HPDE6-E6E7 (cell line): Measurements from ENCODE around the gene DOCK3.
"Not testable (repeated sequence)": the region's sequence is repeated elsewhere in the genome, so short reads cannot be mapped to it uniquely, and the experiment has no call there.

Source experiments
- DNase-seq: peaks from one replicate; pipeline ENCODE4 v3.0.0; 2011; ENCODE audit warnings: missing footprints; ENCODE audit errors: extremely low spot score

Gene DOCK3

DNA sequence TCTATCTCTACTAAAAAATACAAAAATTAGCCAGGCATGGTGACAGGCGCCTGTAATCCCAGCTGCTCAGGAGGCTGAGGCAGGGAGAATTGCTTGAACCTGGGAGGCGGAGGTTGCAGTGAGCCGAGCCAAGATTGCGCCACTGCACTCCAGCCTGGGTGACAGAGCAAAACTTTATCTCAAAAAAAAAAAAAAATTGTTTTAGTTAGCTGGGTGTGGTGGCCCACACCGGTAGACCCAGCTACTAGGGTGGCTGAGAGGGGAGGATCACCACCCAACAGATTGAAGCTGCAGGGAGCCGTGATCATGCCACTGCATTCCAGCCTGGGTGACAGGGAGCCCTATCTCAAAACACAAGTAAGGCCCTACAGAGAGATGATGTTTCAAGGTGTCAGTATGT, 712.6 kb downstream of the DOCK3 start:
- DNase-seq = not testable (repeated sequence)

DNA sequence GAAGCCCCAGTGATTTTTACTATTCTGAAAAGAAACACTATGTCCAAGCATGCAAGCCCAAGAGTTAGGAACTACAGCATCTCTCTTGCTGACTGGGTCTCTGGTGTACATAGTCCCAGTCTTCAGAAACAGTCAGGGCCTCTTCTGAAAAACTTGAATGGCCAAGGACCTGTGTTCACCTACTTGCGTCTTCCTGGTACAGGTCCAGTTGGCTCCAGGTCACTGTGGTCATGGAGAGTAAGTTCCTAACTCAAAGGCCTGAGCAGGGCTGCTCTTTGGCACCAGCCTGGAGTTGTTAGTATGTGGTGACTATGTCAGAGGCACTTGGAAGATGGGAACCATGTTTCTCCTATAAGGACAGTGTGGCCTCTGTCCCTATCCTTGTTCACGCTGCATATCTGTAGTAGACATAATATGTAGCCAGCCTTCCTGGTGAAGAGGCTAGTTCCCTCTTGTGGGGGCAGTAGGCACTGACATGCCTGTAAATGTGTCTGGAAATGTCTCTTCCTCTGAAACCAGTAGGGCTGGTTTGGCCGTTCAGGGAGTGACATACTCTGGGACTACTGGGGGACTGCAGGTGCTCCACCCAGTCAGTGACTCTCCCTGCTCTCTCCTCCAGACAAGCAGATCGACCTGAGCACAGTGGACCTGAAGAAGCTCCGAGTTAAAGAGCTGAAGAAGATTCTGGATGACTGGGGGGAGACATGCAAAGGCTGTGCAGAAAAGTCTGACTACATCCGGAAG, 713.7 kb downstream of the DOCK3 start:
- DNase-seq = peak; percentile 28

DNA sequence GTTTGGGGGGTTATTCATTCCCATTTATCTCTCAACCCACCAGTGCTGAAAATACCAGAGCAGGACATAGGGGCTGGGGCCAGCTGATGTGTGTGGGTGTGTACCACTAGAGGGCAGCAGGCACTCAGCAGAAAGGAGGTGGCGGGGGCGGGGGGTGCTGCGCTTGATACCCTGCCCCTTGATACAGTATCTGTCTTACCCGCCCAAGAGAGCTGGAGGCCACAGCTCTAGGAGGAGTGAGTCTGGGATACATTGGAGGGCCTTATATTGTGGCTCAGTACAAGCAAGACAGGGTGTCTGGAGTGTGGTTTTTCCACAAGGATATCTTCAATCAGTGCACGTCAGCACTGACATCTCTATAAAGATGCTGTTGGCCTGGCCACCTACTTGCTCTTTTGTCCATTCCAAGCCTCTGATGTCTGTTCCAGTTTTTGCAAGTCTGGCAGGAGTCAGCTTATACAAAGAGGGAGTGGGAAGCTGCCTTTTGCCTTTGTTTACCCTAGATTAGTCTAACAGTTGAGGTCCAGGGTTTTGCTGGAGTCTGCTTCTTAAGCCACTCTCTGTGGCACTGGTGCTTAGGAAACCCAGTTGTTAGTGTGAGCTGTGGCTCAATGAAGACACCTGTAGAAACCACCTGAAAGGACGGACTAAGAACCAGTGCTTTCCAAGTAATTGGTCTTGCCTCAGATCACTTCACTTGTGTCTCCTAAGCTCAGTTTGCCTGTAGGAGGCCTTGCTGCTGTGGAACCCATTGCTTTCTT, 714.9 kb downstream of the DOCK3 start:
- DNase-seq = peak; percentile 10

DNA sequence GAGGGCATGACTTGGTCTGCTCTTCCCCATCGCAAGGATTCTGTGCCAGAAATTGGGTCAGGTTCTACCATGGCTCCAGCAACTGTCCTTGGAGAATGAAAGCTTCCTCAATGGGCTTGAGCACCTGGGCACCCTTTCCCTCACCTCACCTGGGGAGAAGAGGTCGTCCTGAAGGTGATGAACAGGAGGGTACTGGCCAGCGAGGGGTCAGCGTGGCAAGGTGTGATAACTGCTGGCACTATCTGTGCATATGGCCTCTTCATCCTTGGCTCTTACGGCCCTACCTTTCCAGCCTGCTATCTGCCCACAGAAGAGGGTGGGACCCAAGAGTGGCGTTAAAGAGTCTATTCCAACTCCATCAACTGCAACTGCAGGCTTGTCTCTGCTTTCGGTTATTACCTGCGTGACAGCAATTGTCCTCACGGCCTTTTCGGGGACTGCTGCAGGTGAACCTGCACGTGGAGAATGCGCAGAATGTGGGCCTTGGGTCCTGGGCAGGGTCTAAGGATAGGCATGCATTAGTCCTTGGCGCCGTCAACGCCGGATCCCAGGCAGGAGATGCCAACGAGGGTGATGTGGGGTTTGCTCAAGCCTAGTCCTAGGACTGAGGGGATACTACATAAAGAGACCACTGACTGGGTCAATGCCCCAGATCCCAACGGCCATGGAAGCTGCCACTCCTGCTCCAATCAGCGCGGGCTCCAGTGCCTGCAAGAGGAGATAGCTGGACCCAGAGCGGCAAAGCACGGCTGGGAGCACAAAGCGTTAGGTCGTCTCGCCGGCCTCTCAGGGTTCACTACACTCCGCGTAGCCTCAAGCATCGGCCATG, 715.7 kb downstream of the DOCK3 start:
- no peak for DNase-seq

DNA sequence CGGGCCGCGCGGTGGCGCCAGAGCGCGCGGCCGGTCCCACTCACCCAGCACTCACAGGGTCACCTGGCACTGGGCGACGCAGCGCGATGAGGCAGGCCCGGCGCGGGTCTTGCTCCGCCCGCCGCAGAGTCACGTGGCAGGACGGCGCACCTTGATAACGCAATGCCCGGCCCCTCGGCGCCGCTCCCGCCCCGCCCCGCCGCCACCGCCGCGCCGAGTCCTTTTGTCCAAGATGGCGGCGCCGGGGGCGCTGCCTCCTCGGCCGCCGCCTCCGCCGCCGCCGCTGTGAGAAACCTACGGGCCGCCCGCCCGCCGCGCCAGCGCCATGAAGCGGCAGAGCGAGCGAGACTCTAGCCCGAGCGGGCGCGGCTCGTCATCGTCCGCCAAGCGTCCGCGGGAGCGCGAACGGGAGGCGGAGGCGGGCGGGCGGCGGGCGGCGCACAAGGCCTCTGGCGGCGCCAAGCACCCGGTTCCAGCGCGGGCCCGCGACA, 716.4 kb downstream of the DOCK3 start, which contains the start of gene RBM15B:
Gene RBM15B (plus strand): TSS at position 211 of the 491 bp plus-strand sequence. CDS start 115 bp downstream, at position 326.
- DNase-seq = peak; percentile 57

DNA sequence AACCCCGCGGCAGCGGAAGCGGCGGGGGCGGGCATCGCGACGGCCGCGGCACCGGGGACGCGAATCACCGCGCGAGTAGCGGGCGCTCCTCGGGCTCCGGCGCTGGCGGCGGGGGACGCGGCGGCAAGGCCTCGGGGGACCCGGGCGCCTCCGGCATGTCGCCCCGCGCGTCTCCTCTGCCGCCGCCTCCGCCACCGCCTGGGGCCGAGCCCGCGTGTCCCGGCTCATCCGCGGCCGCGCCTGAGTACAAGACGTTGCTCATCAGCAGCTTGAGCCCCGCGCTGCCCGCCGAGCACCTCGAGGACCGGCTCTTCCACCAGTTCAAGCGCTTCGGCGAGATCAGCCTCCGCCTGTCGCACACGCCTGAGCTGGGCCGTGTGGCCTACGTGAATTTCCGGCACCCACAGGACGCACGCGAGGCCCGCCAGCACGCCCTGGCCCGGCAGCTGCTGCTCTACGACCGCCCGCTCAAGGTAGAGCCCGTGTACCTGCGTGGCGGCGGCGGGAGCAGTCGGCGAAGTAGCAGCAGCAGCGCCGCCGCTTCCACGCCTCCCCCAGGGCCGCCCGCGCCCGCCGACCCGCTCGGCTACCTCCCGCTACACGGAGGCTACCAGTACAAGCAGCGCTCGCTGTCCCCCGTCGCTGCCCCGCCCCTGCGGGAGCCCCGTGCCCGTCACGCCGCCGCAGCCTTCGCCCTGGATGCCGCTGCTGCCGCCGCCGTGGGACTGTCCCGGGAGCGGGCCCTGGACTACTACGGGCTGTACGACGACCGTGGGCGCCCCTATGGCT, 717.0 kb downstream of the DOCK3 start:
- DNase-seq = no peak

DNA sequence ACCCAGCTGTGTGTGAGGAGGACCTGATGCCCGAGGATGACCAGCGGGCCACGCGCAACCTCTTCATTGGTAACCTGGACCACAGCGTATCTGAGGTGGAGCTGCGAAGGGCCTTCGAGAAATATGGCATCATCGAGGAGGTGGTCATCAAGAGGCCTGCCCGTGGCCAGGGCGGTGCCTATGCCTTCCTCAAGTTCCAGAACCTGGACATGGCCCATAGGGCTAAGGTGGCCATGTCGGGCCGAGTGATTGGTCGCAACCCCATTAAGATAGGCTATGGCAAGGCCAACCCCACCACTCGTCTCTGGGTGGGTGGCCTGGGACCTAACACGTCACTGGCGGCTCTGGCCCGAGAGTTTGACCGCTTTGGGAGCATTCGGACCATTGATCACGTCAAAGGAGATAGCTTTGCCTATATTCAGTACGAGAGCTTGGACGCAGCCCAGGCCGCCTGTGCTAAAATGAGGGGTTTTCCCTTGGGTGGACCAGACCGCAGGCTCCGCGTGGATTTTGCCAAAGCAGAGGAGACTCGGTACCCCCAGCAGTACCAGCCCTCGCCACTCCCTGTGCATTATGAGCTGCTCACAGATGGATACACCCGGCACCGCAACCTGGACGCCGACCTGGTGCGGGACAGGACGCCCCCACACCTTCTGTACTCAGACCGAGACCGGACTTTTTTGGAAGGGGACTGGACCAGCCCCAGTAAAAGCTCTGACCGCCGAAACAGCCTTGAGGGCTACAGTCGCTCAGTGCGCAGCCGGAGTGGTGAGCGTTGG, 717.8 kb downstream of the DOCK3 start:
- DNase-seq = no peak

DNA sequence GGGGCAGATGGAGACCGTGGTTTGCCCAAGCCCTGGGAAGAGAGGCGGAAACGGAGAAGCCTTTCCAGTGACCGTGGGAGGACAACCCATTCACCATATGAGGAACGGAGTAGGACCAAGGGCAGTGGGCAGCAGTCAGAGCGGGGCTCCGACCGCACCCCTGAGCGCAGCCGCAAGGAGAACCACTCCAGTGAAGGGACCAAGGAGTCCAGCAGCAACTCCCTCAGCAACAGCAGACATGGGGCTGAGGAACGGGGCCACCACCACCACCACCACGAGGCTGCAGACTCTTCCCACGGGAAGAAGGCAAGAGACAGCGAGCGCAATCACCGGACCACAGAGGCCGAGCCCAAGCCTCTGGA, 718.4 kb downstream of the DOCK3 start:
- no peak for DNase-seq

DNA sequence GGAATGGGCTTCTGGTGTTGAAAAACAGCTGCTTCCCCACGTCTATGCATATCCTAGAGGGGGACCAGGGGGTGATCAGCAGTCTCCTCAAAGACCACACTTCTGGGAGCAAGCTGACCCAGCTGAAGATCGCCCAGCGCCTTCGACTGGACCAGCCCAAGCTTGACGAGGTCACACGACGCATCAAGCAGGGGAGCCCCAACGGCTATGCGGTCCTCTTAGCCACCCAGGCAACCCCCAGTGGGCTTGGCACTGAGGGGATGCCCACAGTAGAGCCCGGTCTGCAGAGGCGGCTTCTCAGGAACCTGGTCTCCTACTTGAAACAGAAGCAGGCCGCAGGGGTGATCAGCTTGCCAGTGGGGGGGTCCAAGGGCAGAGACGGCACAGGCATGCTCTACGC, 718.8 kb downstream of the DOCK3 start:
- no peak for DNase-seq

DNA sequence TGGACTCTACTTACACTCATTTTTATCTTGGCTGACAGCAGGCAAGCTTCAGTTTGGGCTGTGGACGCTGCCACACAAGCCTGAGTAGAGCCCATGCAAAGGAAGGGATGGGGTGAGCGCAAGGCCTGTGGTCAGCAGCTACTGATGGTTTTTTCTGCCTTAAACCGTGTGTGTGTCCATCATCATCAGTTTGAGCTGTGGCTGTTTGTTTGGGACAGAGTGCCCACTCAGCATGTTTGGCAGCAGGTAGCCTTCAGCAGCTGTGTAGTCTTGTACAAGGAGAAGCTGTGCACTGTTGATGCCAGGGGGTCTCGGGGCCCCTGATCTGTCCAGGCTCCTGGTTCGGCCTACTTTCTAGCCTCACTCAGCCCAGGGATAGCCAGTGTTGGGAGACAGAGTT, 719.8 kb downstream of the DOCK3 start:
- DNase-seq = no peak

DNA sequence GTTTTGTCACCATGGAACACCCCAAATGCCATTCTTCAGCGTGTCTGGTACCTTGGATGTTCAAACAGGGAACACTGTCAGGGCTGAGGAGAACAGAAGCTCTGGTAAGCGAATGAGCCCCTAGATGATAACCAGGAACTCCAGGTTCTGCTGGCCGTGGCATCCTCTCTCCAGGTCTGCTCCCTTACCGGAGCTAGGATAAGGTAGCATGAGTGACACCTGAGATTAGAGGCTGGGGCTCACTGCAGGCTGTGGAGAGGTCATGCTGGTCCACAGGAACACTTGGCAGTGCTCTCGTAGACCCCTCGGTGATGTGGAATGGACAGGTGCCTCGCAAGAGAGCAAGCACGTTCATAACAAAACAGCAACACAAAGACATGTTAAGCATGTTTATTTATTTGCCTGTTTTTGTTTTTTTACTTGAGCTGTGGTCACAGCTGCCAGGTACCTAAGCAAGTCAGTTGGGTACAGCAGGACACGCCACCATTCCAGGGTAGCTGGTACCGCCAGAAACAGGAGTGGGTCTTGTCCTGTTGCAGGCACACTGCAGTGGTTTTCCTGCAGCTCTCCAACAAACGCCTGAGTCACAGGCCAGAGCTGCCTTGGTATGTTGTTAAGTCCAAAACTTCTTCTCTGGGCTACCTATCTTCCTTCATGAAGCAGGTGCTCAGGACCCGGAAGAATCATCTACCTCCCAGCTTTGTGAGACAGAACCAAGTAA, 720.9 kb downstream of the DOCK3 start:
- no peak for DNase-seq

DNA sequence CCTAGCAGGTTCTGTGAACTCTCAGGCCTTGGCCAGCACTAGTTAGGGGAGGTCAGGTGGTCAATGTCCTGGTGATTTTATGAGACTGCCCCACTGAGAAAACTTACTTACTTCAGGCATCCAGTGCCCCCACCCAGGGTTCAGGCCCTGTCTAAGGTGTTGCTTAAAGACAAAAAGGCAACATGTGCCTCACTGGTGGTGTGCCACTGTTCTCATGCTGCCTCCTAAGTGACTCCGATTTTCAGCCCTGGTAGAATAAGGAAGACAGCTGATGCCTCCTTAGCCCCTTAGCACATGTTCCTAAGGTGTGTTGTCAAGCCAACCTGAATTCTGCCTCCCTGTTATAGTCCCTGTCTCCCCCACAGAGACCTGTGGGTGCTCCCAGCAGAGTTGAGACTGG, 721.7 kb downstream of the DOCK3 start:
- no peak for DNase-seq

DNA sequence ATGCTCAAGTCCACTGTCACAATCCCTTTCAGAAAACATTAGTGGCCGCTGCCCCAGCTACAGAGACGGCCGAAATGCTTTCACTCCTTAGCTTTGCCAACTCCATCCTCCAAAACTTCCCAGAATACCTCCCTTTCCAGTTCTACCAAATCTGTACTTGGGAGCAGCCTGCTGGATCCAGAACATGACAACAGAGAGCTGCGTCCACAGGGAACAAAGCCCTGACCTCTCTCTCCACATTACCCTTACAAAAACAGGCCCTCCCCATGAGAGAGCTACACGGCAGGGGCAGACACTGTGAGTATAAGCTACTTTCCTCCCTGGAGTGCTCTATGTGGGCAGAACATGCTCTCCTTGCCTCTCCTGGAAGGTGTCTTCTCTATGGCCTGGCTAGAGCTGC, 722.7 kb downstream of the DOCK3 start:
- no peak for DNase-seq

DNA sequence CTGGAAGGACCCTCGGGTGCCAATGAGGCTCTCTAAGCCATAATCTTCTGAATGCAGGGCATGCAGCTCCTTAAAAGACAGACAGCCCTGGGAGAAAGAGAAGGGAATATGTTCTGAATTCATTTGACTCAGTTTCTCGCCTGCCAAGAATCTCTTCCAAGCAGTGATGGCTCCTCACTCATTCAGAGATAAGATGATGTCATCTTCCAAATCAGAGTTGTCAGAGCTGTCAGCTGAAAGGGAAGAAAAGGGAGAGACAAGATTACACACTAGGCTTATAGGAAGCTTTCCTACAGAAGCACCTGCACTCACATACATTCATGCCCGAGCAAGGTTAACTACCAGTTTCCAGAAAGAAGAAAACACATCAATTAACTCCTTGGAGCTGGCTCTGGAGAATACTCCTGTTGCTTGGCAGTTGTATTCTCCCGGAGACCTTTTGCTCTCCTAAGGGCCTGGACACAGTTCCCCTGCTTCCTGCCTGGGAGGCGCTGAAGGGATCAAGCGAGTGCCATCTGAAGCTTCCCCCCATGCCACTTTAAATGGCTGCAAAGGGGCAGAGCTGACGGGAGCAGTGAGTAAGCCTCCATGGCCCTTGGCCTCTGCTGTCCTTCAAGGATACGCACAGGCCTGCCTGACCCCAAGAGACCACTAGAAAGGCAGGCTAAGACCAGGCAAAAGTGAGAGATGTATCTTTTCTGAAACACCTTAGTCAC, 724.0 kb downstream of the DOCK3 start:
- DNase-seq = no peak

DNA sequence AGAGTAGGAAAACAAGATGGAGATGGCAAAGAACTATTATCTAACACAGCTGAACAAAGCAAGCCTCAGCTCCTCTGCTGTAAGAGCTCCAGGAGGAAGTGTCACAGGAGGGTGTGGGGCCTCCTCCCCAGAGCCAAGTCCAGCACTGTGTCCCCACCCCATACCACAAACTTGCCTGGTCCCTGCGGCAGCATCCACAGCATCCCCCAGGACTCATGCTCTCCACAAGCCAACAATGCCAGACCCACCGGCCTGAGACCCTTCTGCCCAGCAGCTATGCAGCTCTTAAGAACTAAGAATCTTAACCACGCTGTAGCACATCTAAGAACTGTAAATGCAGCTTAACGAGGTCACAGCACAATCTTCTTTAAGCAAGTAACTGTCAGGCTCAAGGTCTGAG, 725.4 kb downstream of the DOCK3 start:
- no peak for DNase-seq

DNA sequence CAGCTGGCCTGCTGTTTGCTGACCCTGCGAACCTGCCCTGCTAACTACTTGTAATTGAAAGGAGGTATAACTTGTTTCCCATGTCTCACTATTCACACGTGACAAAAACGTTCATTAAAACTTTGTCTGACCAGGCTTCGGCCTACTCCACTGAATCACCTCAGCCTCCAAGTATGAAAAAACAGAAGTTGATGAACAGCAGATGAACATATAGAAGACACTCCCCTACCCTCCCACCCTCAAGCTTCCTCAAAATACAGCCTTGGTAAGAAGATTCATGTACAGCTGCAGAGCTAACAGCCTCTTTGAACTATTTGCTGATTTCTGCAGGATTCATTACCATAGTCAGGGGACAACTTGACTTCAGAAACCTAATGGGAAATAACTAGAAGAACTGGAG, 727.0 kb downstream of the DOCK3 start:
- DNase-seq = no peak

DNA sequence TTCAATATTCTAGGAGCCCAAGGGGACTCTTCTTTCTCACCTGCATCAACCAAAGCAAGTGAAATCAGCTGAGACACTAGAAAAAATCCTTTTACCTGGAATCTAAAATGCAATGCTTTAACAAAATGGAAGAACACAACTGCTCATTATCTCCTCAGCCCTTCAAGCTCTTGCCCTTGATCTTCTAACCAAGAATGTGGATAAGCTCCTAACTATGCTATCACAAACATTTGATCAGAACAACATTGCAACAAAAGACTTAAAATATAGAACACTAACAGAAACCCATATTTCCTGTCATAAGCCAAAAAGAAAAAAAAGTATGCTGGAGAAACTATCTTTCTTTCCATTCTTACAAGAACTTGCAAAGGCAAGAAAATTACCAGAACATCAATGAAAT, 728.9 kb downstream of the DOCK3 start:
- DNase-seq = no peak

DNA sequence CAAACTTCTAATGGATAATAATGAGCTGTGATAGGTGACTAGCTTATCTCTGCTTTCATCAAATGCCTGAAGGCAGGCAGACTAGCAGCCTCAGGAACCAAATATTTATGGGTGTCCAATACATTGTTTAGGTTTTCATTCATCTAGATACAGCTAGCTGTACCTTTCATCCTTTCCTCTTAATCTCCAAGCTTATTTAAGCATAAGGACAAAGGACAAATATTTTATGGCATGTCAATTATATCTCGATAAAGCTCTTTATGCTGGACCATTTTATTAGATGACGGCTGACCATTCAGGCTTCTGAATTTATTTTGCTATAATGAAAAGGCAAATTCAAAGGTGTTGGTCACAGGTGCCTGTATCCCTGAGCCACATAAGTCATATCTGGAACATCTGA, 733.3 kb downstream of the DOCK3 start:
- no peak for DNase-seq

DNA sequence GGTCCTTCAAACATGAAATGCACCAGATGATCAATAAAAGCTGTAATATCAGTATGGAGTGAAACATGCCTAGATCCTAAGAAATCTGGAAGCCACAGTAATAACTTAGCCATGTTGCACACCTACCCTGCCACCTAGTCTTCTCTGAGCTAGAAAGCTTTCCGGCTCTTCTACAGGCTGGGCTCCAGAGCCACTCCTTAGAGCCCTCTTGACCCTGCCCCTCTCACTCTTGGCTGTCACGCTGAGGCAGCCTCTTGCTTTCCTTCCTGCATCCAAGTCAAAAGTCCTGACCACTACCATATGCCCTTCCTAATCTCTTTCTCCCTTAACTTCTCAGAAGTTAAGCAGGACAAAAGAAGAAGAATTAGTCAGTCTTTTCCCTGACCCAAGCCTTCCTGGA, 734.1 kb downstream of the DOCK3 start:
- no peak for DNase-seq
